SH-SY5Y (cell line): Measurements from ENCODE around the gene OR10G8.

Experiments
- GATA2 ChIP-seq: IDR thresholded peaks from 2 replicates; pipeline ENCODE4 v1.6.1; 2011; ENCODE audit warnings: mild to moderate bottlenecking, low read depth, low read length
- GATA3 ChIP-seq: IDR thresholded peaks from 2 replicates; pipeline ENCODE4 v1.6.1; 2011; ENCODE audit warnings: low read depth, mild to moderate bottlenecking, low read length, moderate library complexity

GRCh38 chr11:124075841-124076651 is 49.4 kb downstream of the OR10G8 start:
- TF ChIP-seq GATA3, result no peak
- TF ChIP-seq GATA2, result no peak
